CD4-positive, alpha-beta T cell (primary cell): ENCODE results near the gene MTOR. TPM values are rescaled to one million over a fixed set of nuclear protein-coding genes. Genes with fewer than 3 reads are reported as not detected.

Experiments used
- ATAC-seq: fragments of 200-7000 bp; cut with Tn5 transposase; one replicate; pipeline ENCODE4 v1.10.0; 2022; ENCODE audit warnings: mild to moderate bottlenecking; ENCODE audit not compliant: poor library complexity
- CTCF ChIA-PET: fragments of 350-600 bp; sonication (Branson Sonifier 250); formaldehyde crosslinking; loops from one replicate; lab custom pipeline; 2021; ENCODE audit warnings: antibody characterized with exemption, inconsistent platforms; lab: Charles Lee
- POLR2A ChIA-PET: fragments of 350-600 bp; sonication (Branson Sonifier 250); formaldehyde crosslinking; loops from one replicate; lab custom pipeline; 2021; ENCODE audit warnings: antibody characterized with exemption, inconsistent platforms; lab: Charles Lee
- DNase-seq, 14 experiments: peaks; one replicate each; pipeline ENCODE4 v3.0.0-alpha.2; 2013 to 2020; ENCODE audit warnings: mixed read lengths in 2 of 14
- H3K27ac ChIP-seq, 2 donors: one replicate each; pipeline versions ENCODE4 v1.5.1 to v1.7.0; 2013; ENCODE audit warnings: low read length in 2 of 2, low read depth in 1 of 2, mild to moderate bottlenecking in 1 of 2
- H3K27me3 ChIP-seq, 2 experiments: 1 replicate in 1 of 2; 2 replicates in 1 of 2; pipeline versions ENCODE4 v1.6.1 to v1.7.0; 2013; ENCODE audit warnings: low read length in 2 of 2, control low read depth in 1 of 2, mild to moderate bottlenecking in 1 of 2, moderate library complexity in 1 of 2; ENCODE audit not compliant: insufficient read depth in 2 of 2, control insufficient read depth in 1 of 2
- H3K36me3 ChIP-seq: one replicate; pipeline ENCODE4 v1.6.1; 2013; ENCODE audit warnings: low read length, control low read depth; ENCODE audit not compliant: insufficient read depth
- H3K4me1 ChIP-seq: one replicate; pipeline ENCODE4 v1.6.1; 2013; ENCODE audit warnings: low read length, control low read depth; ENCODE audit not compliant: insufficient read depth
- H3K4me3 ChIP-seq: one replicate; pipeline ENCODE4 v1.5.1; 2013; ENCODE audit warnings: mild to moderate bottlenecking, low read length, moderate library complexity
- H3K9me3 ChIP-seq, 2 experiments: 1 replicate in 1 of 2; 2 replicates in 1 of 2; pipeline versions ENCODE4 v1.6.1 to v1.7.0; 2013; ENCODE audit warnings: low read length in 2 of 2, mild to moderate bottlenecking in 2 of 2, control low read depth in 1 of 2, moderate library complexity in 1 of 2; ENCODE audit not compliant: control insufficient read depth in 1 of 2, insufficient read depth in 1 of 2
- H3K27ac Mint-ChIP-seq: one replicate; pipeline ENCODE4 v1.8.0; 2020; ENCODE audit warnings: mixed read lengths
- H3K27me3 Mint-ChIP-seq: one replicate; pipeline ENCODE4 v1.8.0; 2021; ENCODE audit warnings: mixed read lengths
- H3K36me3 Mint-ChIP-seq: one replicate; pipeline ENCODE4 v1.8.0; 2021; ENCODE audit warnings: low read depth, mixed read lengths
- H3K4me1 Mint-ChIP-seq: one replicate; pipeline ENCODE4 v1.8.0; 2021; ENCODE audit warnings: low read depth, mixed read lengths
- H3K4me3 Mint-ChIP-seq: one replicate; pipeline ENCODE4 v1.8.0; 2020; ENCODE audit warnings: mild to moderate bottlenecking, mixed read lengths
- H3K9me3 Mint-ChIP-seq: one replicate; pipeline ENCODE4 v1.8.0; 2020; ENCODE audit warnings: mixed read lengths
- intact Hi-C, 2 experiments: fragments of 100-400 bp; cut with DNase I in 1 of 2; cut with micrococcal nuclease in 1 of 2; formaldehyde crosslinking; loops; one replicate each; pipeline versions ENCODE4 v1.15.1 to v1.9.0; 2023 to 2025; cut with DNase I, micrococcal nuclease
- total RNA-seq, 174 experiments: library from RNA in 2 of 174; stranded (reverse) in 2 of 174; gene quantifications; one replicate each; pipeline ENCODE4 v1.2.3 and lab custom pipeline; 2021 to 2026
- TF ChIP-seq, protein P1 (sequence below): fragments of 200-600 bp; IDR thresholded peaks from one replicate; pipeline ENCODE4 v1.8.0; 2022; ENCODE audit warnings: antibody characterized with exemption, mild to moderate bottlenecking

The MTOR gene
- total RNA-seq, 2 experiments from 2014 or later = 27.3 to 28.9 TPM

DNA sequence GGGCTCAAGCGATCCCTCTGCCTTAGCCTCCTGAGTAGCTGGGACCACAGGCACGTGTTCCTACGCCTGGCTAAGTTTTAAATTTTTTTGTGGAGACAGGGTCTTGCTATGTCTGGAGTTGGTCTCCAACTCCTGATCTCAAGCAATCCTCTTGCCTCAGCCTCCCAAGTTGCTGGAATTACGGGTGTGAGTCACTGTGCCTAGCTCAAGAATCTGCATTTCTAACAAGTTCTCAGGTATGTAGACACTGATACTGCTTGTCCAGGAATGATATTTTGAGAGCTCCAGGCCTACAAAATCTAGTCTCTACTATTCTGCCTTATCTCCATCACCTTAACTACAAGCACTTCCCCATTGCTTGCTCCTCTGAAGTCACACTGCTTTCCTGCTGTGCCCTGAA, 50.9 kb downstream of the MTOR start:
- H3K27ac ChIP-seq = no peak overlapping the region
- ATAC-seq (no peak), DNase-seq (no peak)
- intact Hi-C loops = no loop called here
- Mint-ChIP-seq H3K27me3 (no peaks in the 10 kb centered on the region), H3K36me3 (peaks cover 97% of the 10 kb centered on the region), H3K9me3 (no peaks in the 10 kb centered on the region), H3K4me3 (no peak overlapping the region), H3K27ac (no peak overlapping the region), H3K4me1 (no peaks in the 10 kb centered on the region)
- H3K4me3 ChIP-seq = no peak overlapping the region
- ChIA-PET CTCF (no interaction called here), POLR2A (no interaction called here)
- no peaks in the 10 kb centered on the region for H3K9me3 ChIP-seq
- H3K4me1 ChIP-seq = no peaks in the 10 kb centered on the region
- H3K27me3 ChIP-seq = no peaks in the 10 kb centered on the region
- H3K36me3 ChIP-seq = peaks cover 90% of the 10 kb centered on the region
- TF ChIP-seq, protein P1, sequence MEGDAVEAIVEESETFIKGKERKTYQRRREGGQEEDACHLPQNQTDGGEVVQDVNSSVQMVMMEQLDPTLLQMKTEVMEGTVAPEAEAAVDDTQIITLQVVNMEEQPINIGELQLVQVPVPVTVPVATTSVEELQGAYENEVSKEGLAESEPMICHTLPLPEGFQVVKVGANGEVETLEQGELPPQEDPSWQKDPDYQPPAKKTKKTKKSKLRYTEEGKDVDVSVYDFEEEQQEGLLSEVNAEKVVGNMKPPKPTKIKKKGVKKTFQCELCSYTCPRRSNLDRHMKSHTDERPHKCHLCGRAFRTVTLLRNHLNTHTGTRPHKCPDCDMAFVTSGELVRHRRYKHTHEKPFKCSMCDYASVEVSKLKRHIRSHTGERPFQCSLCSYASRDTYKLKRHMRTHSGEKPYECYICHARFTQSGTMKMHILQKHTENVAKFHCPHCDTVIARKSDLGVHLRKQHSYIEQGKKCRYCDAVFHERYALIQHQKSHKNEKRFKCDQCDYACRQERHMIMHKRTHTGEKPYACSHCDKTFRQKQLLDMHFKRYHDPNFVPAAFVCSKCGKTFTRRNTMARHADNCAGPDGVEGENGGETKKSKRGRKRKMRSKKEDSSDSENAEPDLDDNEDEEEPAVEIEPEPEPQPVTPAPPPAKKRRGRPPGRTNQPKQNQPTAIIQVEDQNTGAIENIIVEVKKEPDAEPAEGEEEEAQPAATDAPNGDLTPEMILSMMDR = no peak

DNA sequence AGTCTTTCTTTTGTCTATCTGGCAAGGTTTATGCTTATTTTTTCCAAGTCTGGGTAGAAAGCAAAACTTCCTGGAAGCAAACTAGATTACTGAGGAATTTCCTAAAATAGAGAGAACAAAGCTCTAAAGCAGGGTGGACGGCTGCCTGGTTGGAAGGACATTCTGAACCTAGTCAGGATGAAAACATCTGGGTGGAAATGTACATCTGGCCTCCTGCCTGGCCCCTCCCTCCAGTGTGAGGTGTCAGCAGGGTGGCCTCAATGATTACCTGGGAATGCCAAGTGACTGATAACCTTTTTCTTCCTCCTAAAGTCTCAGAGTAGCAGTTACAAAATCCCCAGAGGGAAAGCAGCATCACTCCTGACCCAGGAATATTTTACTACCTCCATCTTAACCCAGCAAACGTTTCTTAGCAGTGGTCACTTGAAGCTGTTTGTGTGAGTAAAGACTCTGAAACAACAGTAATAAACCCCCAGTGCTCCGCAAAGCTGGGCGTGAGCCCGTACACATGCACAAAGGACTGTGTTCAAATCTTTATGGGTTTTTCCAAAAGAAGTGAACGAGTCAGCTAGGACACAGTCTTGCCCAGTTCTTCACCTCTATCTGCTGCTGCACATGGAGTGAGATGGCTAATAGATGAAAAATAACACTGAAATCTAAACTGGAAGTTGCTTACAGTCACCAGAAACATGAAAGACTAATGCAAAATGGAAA, 54.3 kb downstream of the MTOR start:
- H3K4me1 Mint-ChIP-seq = no peaks in the 10 kb centered on the region
- no peaks in the 10 kb centered on the region for H3K27me3 Mint-ChIP-seq
- H3K4me3 Mint-ChIP-seq = no peak overlapping the region
- DNase-seq = no peak
- no peak overlapping the region for H3K27ac Mint-ChIP-seq
- H3K36me3 ChIP-seq = peaks cover 86% of the 10 kb centered on the region
- TF ChIP-seq, protein P1 = no peak
- H3K9me3 Mint-ChIP-seq = no peaks in the 10 kb centered on the region
- H3K27me3 ChIP-seq = no peaks in the 10 kb centered on the region
- H3K4me1 ChIP-seq = no peaks in the 10 kb centered on the region
- CTCF ChIA-PET = interaction anchor here (1.4 kb wide), 1 partner anchor 171 kb away, joined by 3 read pairs; no protein-coding TSS in a partner anchor
- H3K36me3 Mint-ChIP-seq = peaks cover 97% of the 10 kb centered on the region
- intact Hi-C loops = loop anchor here in 1 of 2 experiments (5.0 kb wide), 1 partner anchor 171 kb away; no protein-coding TSS in a partner anchor
- no peak overlapping the region for H3K4me3 ChIP-seq
- POLR2A ChIA-PET = interaction anchor here (0.6 kb wide), 1 partner anchor 8 kb away, joined by 4 read pairs; no protein-coding TSS in a partner anchor
- no peak for ATAC-seq
- H3K27ac ChIP-seq = no peak overlapping the region
- no peaks in the 10 kb centered on the region for H3K9me3 ChIP-seq

DNA sequence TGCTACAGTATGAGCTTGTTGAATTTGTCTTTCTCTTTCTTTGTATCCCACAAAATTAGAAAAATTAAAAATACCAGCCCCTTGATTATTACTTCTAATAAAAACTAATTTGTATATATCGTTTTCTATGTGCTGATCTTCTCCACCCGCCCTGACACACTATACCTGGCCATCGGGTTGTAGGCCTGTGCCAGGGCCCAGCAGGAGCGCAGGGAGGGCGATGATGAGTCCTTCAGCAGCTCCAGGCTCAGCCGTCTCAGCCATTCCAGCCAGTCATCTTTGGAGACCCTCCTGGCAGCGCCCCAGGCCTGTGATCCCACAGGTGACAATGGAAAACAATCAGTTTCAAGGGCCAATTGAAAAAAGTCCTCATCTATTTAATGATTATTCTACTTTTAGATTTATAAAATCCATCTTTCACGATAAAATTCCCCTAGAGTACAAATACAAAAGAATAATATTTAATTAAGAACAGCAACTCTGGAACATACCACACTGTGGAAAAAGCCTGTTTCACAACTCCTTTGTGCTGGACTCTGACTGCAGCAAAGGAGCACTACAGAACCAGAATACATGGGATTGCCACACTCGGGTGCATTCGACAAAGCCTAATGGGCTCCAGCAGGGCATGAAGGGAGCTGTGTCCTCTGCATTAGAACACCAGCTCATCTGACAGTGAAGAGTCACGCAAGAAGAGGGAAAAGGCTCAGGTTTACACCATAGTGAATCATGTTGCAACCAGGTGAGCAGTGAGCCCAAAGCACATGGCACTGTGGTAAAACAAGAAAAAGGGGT, 57.8 kb downstream of the MTOR start:
- Histone ChIP-seq H3K9me3 (no peaks in the 10 kb centered on the region), H3K27ac (no peak overlapping the region), H3K4me1 (no peaks in the 10 kb centered on the region), H3K27me3 (no peaks in the 10 kb centered on the region), H3K4me3 (no peak overlapping the region), H3K36me3 (peaks cover 70% of the 10 kb centered on the region)
- TF ChIP-seq, protein P1 = no peak
- intact Hi-C loops = loop anchor here in 1 of 2 experiments (5.0 kb wide), 1 partner anchor 167 kb away; no protein-coding TSS in a partner anchor
- H3K4me3 Mint-ChIP-seq = no peak overlapping the region
- ATAC-seq = no peak
- no peak for DNase-seq
- H3K27me3 Mint-ChIP-seq = no peaks in the 10 kb centered on the region
- no peaks in the 10 kb centered on the region for H3K9me3 Mint-ChIP-seq
- ChIA-PET POLR2A (no interaction called here), CTCF (no interaction called here)
- H3K36me3 Mint-ChIP-seq = peaks cover 84% of the 10 kb centered on the region
- H3K27ac Mint-ChIP-seq = no peak overlapping the region
- no peaks in the 10 kb centered on the region for H3K4me1 Mint-ChIP-seq
